ENCODE measurements around the gene PCDHGC3. TPM values are rescaled to one million over a fixed set of nuclear protein-coding genes. Genes with fewer than 3 reads are reported as not detected.

PCDHGC3 gene
- total RNA-seq, 1 experiment from 2014 or later: 1.2 TPM

DNA sequence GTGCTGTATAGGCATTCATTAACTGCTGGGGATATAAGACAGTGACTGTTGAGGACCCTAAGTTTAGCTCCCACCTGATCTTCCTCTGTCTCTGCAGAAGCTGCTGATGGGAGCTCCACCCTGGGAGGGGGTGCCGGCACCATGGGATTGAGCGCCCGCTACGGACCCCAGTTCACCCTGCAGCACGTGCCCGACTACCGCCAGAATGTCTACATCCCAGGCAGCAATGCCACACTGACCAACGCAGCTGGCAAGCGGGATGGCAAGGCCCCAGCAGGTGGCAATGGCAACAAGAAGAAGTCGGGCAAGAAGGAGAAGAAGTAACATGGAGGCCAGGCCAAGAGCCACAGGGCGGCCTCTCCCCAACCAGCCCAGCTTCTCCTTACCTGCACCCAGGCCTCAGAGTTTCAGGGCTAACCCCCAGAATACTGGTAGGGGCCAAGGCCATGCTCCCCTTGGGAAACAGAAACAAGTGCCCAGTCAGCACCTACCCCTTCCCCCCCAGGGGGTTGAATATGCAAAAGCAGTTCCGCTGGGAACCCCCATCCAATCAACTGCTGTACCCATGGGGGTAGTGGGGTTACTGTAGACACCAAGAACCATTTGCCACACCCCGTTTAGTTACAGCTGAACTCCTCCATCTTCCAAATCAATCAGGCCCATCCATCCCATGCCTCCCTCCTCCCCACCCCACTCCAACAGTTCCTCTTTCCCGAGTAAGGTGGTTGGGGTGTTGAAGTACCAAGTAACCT is 35.3 kb downstream of the PCDHGC3 start:
- no peak overlapping the region for H2AFZ ChIP-seq (ENCODE audit: low read depth, low read length, poor library complexity, severe bottlenecking)
- BruUV-seq (replicated peaks): no TSS peak

More for the DNA sequence above, 35.3 kb downstream of the PCDHGC3 start:
- Histone ChIP-seq H3K79me2 (ENCODE audit: insufficient read depth, low read length) (no peaks in the 10 kb centered on the region), H3K4me1 (ENCODE audit: control insufficient read depth in 1 of 2, insufficient read depth in 2 of 2, low read length in 2 of 2) (peaks cover 0 to 9% of the 10 kb centered on the region in 2 experiments; a peak in 2 of 4 replicates), H4K20me1 (ENCODE audit: insufficient read depth) (no peaks in the 10 kb centered on the region), H3K36me3 (ENCODE audit: control insufficient read depth in 1 of 2, insufficient read depth in 2 of 2, low read length in 2 of 2) (0 out of 4 replicates have a peak, but pooled peaks cover 0 to 2% of the 10 kb centered on the region in 2 experiments), H3K27ac (ENCODE audit: low read depth, low read length) (no peak overlapping the region), H3K9me3 (ENCODE audit: control insufficient read depth in 1 of 2, insufficient read depth in 1 of 2, low read depth in 1 of 2, low read length in 2 of 2) (no peaks in the 10 kb centered on the region), H3K9me2 (ENCODE audit: insufficient read depth) (no peaks in the 10 kb centered on the region), H3K9ac (ENCODE audit: low read length) (no peak overlapping the region), H3K4me3 (replicated peaks in 1 of 2; ENCODE audit: low read depth in 1 of 2, low read length in 2 of 2) (no peak overlapping the region), H3K27me3 (ENCODE audit: insufficient read depth, low read length) (no peaks in the 10 kb centered on the region), H3K4me2 (ENCODE audit: low read length) (no peak overlapping the region)
- intact Hi-C loops (cut with micrococcal nuclease): no loop called here
- RAD21 ChIA-PET (ENCODE audit: low non-redundant PET in 1 of 2, low total read pairs in 2 of 2, uncharacterized antibody in 2 of 2, unreplicated experiment in 2 of 2): no interaction called here
- CTCF ChIA-PET: interaction anchor here (2.1 to 3.2 kb wide), 2 partner anchors 11 to 13 kb away, joined by 6 to 15 read pairs; no protein-coding TSS in a partner anchor
- DNase-seq (ENCODE audit: low read depth, low spot score) (no peak), ATAC-seq (no peak)
- no peak for TF ChIP-seq RAD21 (IDR thresholded peaks at IDR 0.05; ENCODE audit: low read depth)
- TF ChIP-seq, protein P1, sequence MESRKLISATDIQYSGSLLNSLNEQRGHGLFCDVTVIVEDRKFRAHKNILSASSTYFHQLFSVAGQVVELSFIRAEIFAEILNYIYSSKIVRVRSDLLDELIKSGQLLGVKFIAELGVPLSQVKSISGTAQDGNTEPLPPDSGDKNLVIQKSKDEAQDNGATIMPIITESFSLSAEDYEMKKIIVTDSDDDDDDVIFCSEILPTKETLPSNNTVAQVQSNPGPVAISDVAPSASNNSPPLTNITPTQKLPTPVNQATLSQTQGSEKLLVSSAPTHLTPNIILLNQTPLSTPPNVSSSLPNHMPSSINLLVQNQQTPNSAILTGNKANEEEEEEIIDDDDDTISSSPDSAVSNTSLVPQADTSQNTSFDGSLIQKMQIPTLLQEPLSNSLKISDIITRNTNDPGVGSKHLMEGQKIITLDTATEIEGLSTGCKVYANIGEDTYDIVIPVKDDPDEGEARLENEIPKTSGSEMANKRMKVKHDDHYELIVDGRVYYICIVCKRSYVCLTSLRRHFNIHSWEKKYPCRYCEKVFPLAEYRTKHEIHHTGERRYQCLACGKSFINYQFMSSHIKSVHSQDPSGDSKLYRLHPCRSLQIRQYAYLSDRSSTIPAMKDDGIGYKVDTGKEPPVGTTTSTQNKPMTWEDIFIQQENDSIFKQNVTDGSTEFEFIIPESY (IDR thresholded peaks at IDR 0.05; ENCODE audit: extremely low read depth, insufficient replicate concordance, low read length): no peak
- TF ChIP-seq, protein P2, sequence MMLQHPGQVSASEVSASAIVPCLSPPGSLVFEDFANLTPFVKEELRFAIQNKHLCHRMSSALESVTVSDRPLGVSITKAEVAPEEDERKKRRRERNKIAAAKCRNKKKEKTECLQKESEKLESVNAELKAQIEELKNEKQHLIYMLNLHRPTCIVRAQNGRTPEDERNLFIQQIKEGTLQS (IDR thresholded peaks at IDR 0.05): no peak
- POLR2A ChIA-PET: no interaction called here
